ENCODE measurements around the gene RIMS3.

Gene RIMS3

GRCh38 chr1:40620586-40621210 is 44.8 kb downstream of the RIMS3 start:
- peaks cover 14 to 56% (median 45%) of the 10 kb centered on the region in 10 experiments for H3K4me1 ChIP-seq
- no peaks in the 10 kb centered on the region for H3K27me3 ChIP-seq
- H3K4me2 ChIP-seq: peak overlapping the region in 7 of 11 experiments; percentile 48 to 92 (median 59); a peak in 13 of 22 replicates
- H3K4me3 ChIP-seq: no peak overlapping the region
- peaks cover 0 to 23% (median 13%) of the 10 kb centered on the region in 11 experiments; a peak in 9 of 22 replicates for H3K36me3 ChIP-seq
- H3K9ac ChIP-seq: no peak overlapping the region
- H3K27ac ChIP-seq: no peak overlapping the region
- no peak for TF ChIP-seq Cebpa-rat (IDR thresholded peaks at IDR 0.05)
- peaks cover 12 to 35% (median 20%) of the 10 kb centered on the region in 11 experiments; a peak in 21 of 22 replicates for H3K9me3 ChIP-seq (replicated peaks in 1 of 11)
- peaks cover 0 to 11% (median 0%) of the 10 kb centered on the region in 11 experiments; a peak in 3 of 22 replicates for H4K20me1 ChIP-seq

- peaks cover 12 to 35% (median 20%) of the 10 kb centered on the region in 11 experiments; a peak in 21 of 22 replicates for H3K9me3 ChIP-seq (replicated peaks in 1 of 11)
- H3K27me3 ChIP-seq: no peaks in the 10 kb centered on the region
- H3K9ac ChIP-seq: no peak overlapping the region
- no peak for TF ChIP-seq Cebpa-rat (IDR thresholded peaks at IDR 0.05)
- peaks cover 0 to 23% (median 13%) of the 10 kb centered on the region in 11 experiments; a peak in 9 of 22 replicates for H3K36me3 ChIP-seq
- no peak overlapping the region for H3K4me3 ChIP-seq
- H4K20me1 ChIP-seq: peaks cover 0 to 7% (median 0%) of the 10 kb centered on the region in 11 experiments; a peak in 3 of 22 replicates
- no peak overlapping the region for H3K27ac ChIP-seq
- H3K4me1 ChIP-seq: peaks cover 8 to 51% (median 40%) of the 10 kb centered on the region in 10 experiments; a peak in 19 of 20 replicates
- peak overlapping the region in 5 of 11 experiments; percentile 48 to 92 (median 59); a peak in 5 of 22 replicates for H3K4me2 ChIP-seq
These were observed 45.3 kb downstream of the RIMS3 start for GRCh38 chr1:40620150-40620549.

- H3K4me1 ChIP-seq: peaks cover 0 to 30% (median 23%) of the 10 kb centered on the region in 10 experiments; a peak in 16 of 20 replicates
- no peak for TF ChIP-seq Cebpa-rat (IDR thresholded peaks at IDR 0.05)
- no peak overlapping the region for H3K4me3 ChIP-seq
- no peaks in the 10 kb centered on the region for H3K27me3 ChIP-seq
- no peak overlapping the region for H3K9ac ChIP-seq
- H3K9me3 ChIP-seq (replicated peaks in 1 of 11): peaks cover 12 to 35% (median 20%) of the 10 kb centered on the region in 11 experiments; a peak in 21 of 22 replicates
- no peaks in the 10 kb centered on the region for H4K20me1 ChIP-seq
- peaks cover 0 to 19% (median 13%) of the 10 kb centered on the region in 11 experiments; a peak in 9 of 22 replicates for H3K36me3 ChIP-seq
- no peak overlapping the region for H3K27ac ChIP-seq
- no peak overlapping the region for H3K4me2 ChIP-seq
These were observed 47.4 kb downstream of the RIMS3 start for GRCh38 chr1:40618108-40618507.

GRCh38 chr1:40612345-40612831 is 53.1 kb downstream of the RIMS3 start:
- TF ChIP-seq Cebpa-rat (IDR thresholded peaks at IDR 0.05): no peak
- H3K4me1 ChIP-seq: peaks cover 0 to 17% (median 5%) of the 10 kb centered on the region in 10 experiments; a peak in 13 of 20 replicates
- H3K4me2 ChIP-seq: peak overlapping the region in 7 of 11 experiments; percentile 29 to 51 (median 37); a peak in 10 of 22 replicates
- no peak overlapping the region for H3K4me3 ChIP-seq
- no peaks in the 10 kb centered on the region for H3K27me3 ChIP-seq
- no peaks in the 10 kb centered on the region; a peak in 1 of 22 replicates for H4K20me1 ChIP-seq
- H3K27ac ChIP-seq: no peak overlapping the region
- no peaks in the 10 kb centered on the region for H3K36me3 ChIP-seq
- H3K9ac ChIP-seq: no peak overlapping the region
- peaks cover 11 to 36% (median 16%) of the 10 kb centered on the region in 11 experiments; a peak in 21 of 22 replicates for H3K9me3 ChIP-seq (replicated peaks in 1 of 11)

- H3K9me3 ChIP-seq (replicated peaks in 1 of 11): peaks cover 10 to 33% (median 16%) of the 10 kb centered on the region in 11 experiments; a peak in 21 of 22 replicates
- no peak overlapping the region for H3K9ac ChIP-seq
- H3K4me2 ChIP-seq: no peak overlapping the region
- no peaks in the 10 kb centered on the region for H3K36me3 ChIP-seq
- TF ChIP-seq Cebpa-rat (IDR thresholded peaks at IDR 0.05): no peak
- H3K4me1 ChIP-seq: peaks cover 0 to 30% (median 10%) of the 10 kb centered on the region in 10 experiments; a peak in 15 of 20 replicates
- no peaks in the 10 kb centered on the region; a peak in 1 of 22 replicates for H4K20me1 ChIP-seq
- H3K4me3 ChIP-seq: no peak overlapping the region
- H3K27ac ChIP-seq: no peak overlapping the region
- H3K27me3 ChIP-seq: no peaks in the 10 kb centered on the region
These were observed 55.3 kb downstream of the RIMS3 start for GRCh38 chr1:40610156-40610555.

- no peak overlapping the region for H3K27ac ChIP-seq
These were observed 57.6 kb downstream of the RIMS3 start for GRCh38 chr1:40607921-40608320.

GRCh38 chr1:40606978-40607377 is 58.5 kb downstream of the RIMS3 start:
- 0 out of 22 replicates have a peak overlapping the region, but pooled peaks of 1 of the 11 experiments have one; percentile 8 for H3K27ac ChIP-seq
- peaks cover 0 to 30% (median 6%) of the 10 kb centered on the region in 10 experiments; a peak in 9 of 20 replicates for H3K4me1 ChIP-seq
- no peaks in the 10 kb centered on the region for H3K27me3 ChIP-seq
- no peak for TF ChIP-seq Cebpa-rat (IDR thresholded peaks at IDR 0.05)
- no peak overlapping the region for H3K4me3 ChIP-seq
- no peaks in the 10 kb centered on the region for H3K36me3 ChIP-seq
- H3K9me3 ChIP-seq (replicated peaks in 1 of 11): peaks cover 10 to 33% (median 16%) of the 10 kb centered on the region in 11 experiments; a peak in 21 of 22 replicates
- no peak overlapping the region for H3K9ac ChIP-seq
- H4K20me1 ChIP-seq: no peaks in the 10 kb centered on the region
- peak overlapping the region in 5 of 11 experiments; percentile 6 to 71 (median 34); a peak in 7 of 22 replicates for H3K4me2 ChIP-seq

More at GRCh38 chr1:40607921-40608320, 57.6 kb downstream of the RIMS3 start:
- H3K9ac ChIP-seq: no peak overlapping the region
- peak overlapping the region in 2 of 11 experiments; percentile 4 to 6; a peak in 3 of 22 replicates for H3K4me2 ChIP-seq
- H3K4me3 ChIP-seq: no peak overlapping the region
- H4K20me1 ChIP-seq: no peaks in the 10 kb centered on the region; a peak in 1 of 22 replicates
- no peak for TF ChIP-seq Cebpa-rat (IDR thresholded peaks at IDR 0.05)
- peaks cover 10 to 33% (median 16%) of the 10 kb centered on the region in 11 experiments; a peak in 21 of 22 replicates for H3K9me3 ChIP-seq (replicated peaks in 1 of 11)
- no peaks in the 10 kb centered on the region for H3K36me3 ChIP-seq
- no peaks in the 10 kb centered on the region for H3K27me3 ChIP-seq
- peaks cover 0 to 30% (median 10%) of the 10 kb centered on the region in 10 experiments; a peak in 15 of 20 replicates for H3K4me1 ChIP-seq

GRCh38 chr1:40606194-40606593 is 59.3 kb downstream of the RIMS3 start:
- Histone ChIP-seq H3K4me2 (peak overlapping the region in 3 of 11 experiments; percentile 34 to 71 (median 67); a peak in 2 of 22 replicates), H3K4me1 (peaks cover 0 to 30% (median 6%) of the 10 kb centered on the region in 10 experiments; a peak in 9 of 20 replicates), H3K27ac (no peak overlapping the region), H3K27me3 (no peaks in the 10 kb centered on the region), H3K9ac (no peak overlapping the region), H3K9me3 (replicated peaks in 1 of 11) (peaks cover 10 to 33% (median 16%) of the 10 kb centered on the region in 11 experiments; a peak in 21 of 22 replicates), H4K20me1 (no peaks in the 10 kb centered on the region), H3K4me3 (no peak overlapping the region), H3K36me3 (no peaks in the 10 kb centered on the region)
- peak in 1 of 11 experiments; percentile 33; a peak in 1 of 22 replicates for TF ChIP-seq Cebpa-rat (IDR thresholded peaks at IDR 0.05)

All from BLaER1 treated with 17β-estradiol and CSF1 and Interleukin-3, amounts not matched to agents 10 nM and 100 nM (cell line).